Testis (tissue), 2 donors: ENCODE data around the gene CPSF7.

Experiments
- CTCF ChIP-seq, 3 experiments: fragments of 450-650 bp in 2 of 3; fragments of 200-600 bp in 1 of 3; sonication (generic) in 1 of 3; IDR thresholded peaks; one replicate each; pipeline ENCODE4 v1.5.1; 2016 to 2019; ENCODE audit warnings: antibody characterized with exemption in 3 of 3, mild to moderate bottlenecking in 2 of 3, moderate library complexity in 1 of 3
- POLR2A ChIP-seq: fragments of 450-650 bp; IDR thresholded peaks from one replicate; pipeline ENCODE4 v1.6.1; 2017; ENCODE audit warnings: antibody characterized with exemption, mild to moderate bottlenecking, moderate library complexity

- TF ChIP-seq CTCF (IDR thresholded peaks at IDR 0.05): no peak
- TF ChIP-seq POLR2A: no peak
Measured at GRCh38 chr11:61468002-61468401, 38.2 kb upstream of the CPSF7 start.
